ENCODE data around the gene MRC2.
"Not testable (repeated sequence)": the region's sequence is repeated elsewhere in the genome, so short reads cannot be mapped to it uniquely, and the experiment has no call there.

The MRC2 gene

DNA sequence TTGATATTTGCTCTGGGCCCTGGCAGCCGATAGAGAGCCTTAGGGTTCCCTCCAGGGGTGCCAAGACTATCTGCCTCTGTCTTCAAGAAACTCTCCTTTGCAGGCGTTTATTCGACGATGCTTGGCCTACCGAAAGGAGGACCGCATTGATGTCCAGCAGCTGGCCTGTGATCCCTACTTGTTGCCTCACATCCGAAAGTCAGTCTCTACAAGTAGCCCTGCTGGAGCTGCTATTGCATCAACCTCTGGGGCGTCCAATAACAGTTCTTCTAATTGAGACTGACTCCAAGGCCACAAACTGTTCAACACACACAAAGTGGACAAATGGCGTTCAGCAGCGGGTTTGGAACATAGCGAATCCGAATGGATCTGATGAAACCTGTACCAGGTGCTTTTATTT lies 15.2 kb upstream of the MRC2 start:
- not testable (repeated sequence) for DNase-seq

DNA sequence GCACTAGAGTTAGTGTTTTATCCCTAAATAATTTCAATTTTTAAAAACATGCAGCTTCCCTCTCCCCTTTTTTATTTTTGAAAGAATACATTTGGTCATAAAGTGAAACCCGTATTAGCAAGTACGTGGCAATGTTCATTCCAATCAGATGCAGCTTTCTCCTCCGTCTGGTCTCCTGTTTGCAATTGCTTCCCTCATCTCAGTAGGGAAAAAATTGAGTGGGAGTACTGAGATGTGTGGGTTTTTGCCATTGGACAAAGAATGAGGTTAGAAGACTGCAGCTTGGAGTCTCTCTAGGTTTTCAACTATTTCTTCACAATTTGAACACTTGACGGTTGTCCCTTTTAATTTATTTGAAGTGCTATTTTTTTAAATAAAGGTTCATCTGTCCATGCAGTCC lies 14.4 kb upstream of the MRC2 start:
- peak; percentile 47 for DNase-seq

DNA sequence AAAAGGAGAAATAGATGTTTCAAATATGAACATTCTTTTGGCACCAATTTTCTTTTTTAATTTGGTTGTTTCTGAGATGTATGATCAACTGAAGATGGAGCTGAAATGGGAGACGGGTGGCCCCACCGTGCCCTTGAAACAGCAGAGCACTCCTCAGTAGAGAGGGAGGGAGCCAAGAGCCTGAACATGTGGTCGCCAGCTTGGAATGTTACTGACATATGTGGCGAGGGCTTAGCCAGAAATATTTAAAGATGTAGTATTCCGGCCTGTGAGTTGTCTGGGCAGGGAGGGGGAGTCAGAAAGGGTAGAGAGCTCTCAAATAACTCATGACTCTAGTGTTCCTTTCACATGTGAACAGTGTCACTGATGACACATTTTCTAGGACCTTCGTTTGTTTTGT lies 13.3 kb upstream of the MRC2 start:
- peak; percentile 96 for DNase-seq

DNA sequence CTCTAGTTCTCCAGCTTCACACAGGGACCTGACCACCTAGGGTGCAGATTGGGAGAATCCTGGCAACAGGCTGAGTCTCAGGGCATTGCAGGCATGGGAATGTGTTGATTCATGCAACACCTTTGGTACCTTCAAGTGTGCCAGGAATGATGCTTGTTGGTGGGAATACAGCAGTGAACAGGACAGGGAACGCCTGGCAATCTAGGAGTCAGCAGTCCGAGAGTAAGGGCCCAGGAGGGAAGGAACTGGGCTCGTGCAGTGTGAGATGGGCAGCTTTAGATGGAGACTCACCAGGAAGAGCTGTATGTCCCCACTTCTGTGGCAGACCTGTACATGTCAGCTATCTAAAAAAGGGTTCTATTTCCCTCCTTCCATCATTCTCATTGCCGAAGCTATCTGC lies 12.0 kb upstream of the MRC2 start:
- no peak for DNase-seq

DNA sequence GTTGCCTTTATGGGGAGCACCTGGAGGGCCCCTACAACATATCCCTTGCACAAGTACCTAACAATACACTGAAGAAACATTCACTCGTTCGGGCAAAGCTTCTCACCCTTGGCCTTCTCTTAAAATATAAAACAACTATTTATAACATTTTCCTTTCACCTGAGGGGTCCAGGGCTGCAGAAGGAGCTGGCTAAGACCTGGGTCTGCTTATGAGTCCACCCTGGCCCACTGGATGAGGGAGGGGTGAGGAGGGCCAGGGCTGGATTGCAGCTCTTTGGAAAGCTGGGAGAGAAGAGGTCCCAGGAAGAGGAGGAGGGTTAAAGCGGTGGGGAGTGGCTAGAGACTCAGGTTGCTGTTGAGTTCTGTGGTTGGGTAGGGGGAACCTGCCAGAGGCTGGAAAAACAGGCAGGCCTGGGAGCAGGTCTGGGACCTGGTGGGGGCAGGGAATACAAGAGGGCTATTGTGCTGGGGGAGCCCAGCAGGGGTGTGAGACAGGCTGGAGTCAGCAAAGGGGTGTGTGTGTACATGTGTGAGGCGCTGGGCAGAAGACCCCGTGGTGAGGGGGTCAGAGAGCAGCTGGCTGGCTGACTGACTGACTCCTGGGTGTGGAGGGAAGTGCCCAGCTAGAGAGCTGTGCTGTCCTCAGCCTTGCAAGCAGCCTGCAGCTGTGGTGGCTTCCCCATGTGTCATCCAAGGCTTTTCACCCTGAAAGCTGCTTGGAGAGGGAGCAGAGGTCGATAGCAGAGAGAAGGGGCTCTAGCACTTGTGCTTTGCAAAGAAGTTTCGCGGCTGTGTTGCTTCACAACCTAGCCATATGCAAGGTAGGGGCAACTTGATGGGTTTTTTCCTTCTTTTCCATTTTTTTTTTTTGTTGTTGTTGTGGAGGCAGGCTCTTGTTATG lies 10.2 kb upstream of the MRC2 start:
- DNase-seq, result no peak

DNA sequence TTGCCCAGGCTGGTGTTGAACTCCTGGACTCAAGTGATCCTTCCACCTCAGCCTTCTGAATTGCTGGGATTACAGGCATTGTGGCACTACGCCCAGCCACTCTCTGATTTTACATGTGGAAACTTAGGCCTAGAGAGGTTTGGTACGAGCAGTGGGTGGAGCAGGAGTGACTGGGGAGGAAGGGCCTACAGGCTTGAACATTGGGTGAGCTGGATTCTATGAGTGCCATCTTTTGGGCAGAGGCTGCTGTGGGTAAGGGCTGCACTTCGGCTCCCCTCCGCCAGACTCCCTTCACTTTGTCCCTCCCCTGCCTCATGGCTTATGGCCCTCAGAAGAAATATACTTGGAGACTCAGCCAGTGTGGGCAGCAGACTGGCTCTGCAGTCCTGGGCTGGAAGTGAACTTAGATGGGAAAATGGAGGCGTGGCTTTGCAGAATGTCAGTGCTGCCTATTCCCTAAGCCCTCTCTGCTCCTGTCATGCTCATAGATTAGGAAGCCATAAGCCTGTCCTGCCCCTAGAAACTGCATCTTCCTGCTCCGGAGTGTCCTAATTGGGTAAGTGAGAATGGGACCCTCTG lies 9.5 kb upstream of the MRC2 start:
- peak; percentile 62 for DNase-seq

DNA sequence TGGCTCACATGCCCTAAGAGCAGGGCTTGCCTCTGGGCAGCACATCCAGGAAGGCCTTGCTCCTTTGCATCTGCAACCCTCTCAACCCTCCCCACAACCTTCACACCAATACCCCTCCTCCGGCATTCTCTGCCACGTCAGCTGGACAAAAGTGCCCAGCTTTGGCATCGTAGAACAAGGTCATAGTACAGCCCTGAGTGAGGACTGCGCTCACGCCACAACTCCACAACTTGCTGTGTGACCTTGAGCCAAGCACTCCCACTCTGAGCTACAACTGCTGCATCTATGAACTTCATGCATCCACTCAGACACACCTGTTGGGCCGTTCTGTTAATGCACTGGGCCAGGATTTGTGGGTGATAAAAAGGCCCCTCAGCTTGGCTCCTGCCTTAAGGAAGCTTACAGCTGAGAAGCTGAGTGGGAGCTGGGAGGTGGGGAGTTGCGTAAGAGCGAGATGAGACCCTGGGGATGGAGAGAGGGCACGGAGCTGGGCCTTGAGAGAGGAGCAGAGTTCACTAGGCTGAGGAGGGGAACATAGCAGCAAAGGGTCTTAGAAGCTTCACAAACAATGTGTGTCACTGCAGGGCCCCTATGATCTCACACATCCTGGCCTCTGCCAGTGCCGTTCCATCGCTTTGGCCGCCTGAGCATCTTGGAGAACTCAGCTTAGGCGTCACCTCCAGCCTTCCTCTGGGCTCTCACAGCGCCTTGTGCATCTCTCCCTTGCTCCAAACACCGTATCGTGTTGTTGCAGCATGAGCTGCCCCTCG lies 8.6 kb upstream of the MRC2 start:
- DNase-seq, result no peak

DNA sequence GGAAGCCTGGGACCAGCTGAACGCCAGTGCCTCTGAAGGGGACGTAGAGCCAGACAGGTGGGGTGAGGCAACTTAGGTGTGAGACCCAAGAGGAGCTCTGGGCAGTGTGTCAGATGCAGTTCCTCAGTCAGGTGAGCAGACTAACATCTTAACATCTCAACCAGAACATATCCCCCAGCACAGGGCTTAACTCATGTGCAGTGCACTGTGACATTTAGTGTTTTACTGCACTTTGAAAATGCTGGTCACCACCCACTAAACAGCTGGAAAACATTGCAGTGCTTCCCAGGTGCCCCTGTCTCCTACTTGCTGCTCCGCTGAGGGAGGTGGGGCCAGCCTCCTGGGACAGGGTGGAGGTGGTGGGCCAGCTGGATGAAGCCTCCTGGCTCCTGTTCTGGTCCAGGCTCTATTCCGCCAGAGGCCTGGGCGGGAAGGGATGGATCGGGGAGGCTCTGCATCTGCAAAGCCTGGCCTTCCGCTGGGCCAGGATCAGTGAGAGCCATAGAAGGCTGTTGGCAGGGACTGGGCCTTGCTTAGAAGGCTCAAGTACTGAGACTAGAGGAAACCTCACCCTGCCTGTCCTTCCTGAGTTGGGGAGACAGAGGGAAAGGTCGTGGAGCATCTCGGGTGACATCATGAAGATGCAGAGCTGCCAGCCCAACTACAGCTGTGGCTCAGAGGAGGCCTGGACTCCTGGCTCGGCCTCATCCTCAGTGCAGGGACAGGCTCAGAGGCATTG lies 7.9 kb upstream of the MRC2 start:
- DNase-seq, result no peak

DNA sequence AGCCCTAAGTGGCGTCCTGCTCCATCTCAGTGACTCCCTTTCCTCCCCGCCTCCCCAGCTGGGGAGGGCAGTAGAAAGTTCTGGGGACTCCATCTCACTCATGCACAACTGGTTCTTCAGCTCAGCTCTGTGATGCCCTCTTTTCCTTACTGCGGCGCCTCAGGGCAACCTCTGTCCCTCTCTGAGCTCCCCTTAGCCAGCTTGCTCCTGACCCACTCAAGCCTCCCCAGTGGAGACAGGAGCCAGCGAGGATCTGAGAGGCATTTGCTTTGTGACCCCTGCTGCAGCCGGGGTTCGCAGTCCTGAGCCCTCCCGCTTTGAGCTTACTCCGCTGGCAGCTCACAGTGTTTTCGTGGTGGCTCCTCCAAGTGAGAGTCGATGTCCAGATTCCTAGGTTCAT lies 6.2 kb upstream of the MRC2 start:
- DNase-seq, result no peak

DNA sequence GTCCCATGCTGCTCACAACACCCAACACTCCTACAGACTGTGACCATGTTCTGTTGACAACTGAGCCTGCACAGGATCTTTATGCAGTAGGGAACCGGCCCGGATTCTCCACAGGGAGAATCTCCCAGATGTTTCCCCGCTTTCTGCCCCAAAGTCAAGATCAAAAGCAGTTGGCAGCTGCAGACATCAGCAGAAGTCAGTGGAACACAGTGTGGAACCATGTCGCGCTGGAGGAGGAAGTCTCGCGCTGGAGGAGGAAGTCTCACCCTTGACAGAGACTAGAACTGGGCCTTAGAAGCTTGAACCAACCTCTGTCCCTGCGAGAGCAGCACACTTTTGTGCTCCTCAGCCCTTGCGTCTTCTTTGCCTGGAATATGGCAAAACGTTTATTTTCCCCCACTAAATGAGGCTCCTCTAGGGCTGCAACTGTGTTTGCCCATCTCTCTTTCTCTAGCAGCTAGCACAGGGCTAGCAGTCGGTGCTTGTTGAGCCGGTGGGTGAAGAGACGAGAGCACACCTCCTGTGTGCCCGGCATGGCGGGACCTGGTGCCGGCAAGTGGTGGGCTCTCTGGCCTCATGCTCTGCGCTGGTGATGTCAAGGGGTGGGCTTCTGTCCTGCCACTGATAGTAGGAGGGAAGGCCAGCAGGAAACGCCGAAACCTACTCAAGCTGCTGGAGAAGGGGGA lies 2.1 kb upstream of the MRC2 start:
- no peak for DNase-seq

DNA sequence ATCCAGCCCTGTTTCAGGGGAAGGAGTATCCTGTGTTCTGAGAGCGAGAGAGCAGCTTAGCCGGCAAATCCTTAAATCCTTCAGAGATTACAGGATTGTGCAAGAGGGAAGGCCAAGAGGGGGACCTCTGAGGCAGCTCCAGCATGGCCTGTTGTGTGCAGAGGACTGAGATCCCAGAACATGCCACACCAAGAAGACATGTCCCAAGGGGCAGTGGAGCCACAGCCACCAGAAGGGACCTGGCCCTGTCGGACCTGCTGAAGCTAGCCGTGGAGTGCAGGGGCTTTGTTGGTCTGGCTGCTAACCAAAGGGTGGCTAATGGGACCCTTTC lies 1.6 kb upstream of the MRC2 start:
- no peak for DNase-seq

DNA sequence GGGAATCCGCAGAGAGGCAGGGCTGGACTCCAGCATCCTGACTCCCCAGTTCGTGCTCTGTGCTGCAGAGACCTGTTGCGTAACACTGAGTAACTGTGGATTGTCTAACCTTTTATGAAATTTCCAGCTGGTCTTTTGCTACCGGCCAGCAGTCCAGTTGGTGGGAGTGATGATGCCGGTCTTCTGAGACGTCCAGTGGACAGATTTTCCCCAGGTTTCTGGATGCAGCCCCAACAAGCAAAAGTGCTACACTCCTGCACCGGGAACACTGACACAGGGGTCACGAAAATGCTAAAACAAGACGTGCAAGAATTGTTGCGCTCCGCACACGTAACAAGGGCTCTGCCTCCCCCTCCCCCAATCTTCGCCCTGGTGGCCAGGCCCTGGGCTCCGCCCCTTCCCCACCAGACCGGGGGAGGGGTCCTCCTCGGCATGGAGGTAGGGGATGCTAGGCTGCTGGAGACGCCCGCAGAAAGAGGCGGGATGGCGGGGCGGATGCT lies 701 bp upstream of the MRC2 start:
- peak; percentile 79 for DNase-seq

DNA sequence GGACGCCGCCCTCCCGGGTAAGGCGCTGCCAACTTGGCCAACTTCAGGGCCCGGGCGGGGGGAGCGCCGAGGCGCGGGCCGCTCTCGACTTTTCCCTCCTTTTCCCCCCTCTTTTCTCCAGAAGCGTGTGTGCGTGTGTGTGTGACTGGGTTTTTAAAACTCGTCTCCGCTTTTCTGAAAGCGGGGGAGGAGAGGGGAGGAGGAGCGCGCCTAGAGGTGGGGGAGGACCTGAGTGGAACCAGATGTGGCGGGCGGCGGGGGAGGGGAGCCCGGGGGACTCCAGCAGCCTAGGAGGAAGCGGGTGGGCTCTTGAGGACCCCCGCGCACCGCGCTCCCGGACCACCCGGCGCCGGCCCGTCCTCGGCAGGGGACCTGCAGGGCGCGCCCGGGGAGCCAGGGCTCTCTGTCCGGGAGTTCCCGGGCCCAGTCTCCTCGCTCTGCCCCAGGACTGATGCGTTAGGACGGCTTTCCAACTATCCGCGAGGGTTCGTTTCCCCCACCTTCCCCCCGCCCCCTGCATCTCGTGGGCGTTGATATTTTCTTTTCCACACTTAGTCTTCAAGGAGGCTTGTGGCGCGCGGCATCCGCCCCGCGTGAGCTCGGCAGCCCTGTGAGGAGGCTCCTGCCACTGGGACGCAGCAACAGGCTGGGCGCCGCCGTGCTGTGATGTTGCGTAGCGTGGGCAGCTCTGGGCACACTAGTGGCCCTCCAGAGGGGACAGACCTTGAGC lies 599 bp downstream of the MRC2 start:
- peak; percentile 91 for DNase-seq

DNA sequence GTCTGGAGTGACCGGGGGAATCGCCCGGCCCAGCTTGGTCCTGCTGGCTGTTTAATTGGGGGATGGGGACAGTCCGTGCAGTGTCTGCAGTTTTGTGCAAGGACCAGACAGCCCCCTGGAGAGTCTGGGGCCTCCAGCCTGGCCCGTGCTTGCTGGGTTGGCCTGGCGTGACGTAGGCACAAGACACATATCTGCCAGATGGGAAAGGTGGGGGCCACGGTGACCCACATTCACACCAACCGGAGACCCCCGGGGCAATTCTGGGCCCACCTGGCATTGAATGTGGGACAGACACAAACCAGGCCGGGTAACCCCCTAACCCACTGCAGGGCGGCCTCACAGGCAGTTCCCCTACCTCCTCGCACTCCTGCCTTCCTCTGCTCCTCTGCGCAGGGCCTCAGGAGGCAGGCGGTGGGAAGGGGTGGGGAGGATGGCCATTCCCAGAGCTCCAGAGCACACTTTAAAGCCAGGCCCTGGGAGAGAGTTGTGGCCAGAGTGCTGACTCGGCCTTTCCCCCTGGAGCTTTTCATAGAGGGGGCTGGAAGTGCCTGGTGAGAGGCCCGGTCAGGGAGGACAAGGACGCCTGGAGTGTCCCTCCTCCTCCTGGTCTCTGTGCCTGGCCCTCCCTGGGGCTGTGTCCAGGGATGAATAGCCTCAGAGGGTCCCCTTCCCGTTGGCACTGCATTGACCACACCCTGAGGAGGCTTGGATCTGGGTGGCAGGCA lies 1.5 kb downstream of the MRC2 start:
- peak; percentile 80 for DNase-seq

DNA sequence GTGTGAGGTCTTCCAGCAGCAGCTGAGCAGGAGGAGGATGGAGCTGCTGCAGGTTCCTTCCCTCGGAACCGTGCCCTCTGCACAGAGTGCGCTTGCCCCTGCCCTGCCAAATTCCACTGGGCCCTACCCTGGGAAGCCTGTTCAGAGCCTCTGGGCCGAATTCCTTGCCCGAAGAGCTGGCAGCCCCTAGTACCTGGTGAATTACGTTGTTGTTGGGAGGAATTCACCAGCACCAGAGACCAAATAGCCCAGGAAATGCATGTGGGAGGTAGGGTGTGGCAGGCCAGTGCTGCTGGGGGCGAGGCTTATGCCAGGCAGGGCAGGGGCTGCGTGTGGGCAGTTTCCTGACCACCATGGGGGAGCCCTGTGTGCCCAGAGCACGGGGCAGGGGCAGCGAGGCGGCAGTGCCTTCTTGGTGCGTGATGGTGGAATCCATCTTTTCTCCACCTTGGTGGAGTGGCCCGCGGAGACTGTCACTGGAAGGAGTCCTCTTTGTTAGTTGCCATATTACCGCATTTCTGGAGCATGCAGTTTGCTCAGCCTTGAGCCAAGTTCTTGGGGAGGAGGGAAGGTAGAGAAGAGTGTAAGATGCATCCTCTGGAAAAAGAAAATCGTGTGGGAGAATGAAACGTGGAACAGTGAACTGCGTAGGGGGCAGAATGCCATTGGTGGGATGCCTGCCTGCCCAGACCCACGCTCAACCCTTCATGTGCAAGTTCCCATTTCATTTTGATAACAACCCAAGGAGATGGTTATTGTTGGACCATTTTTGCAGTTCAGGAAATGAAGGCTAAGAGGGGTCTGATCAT lies 2.3 kb downstream of the MRC2 start:
- no peak for DNase-seq

DNA sequence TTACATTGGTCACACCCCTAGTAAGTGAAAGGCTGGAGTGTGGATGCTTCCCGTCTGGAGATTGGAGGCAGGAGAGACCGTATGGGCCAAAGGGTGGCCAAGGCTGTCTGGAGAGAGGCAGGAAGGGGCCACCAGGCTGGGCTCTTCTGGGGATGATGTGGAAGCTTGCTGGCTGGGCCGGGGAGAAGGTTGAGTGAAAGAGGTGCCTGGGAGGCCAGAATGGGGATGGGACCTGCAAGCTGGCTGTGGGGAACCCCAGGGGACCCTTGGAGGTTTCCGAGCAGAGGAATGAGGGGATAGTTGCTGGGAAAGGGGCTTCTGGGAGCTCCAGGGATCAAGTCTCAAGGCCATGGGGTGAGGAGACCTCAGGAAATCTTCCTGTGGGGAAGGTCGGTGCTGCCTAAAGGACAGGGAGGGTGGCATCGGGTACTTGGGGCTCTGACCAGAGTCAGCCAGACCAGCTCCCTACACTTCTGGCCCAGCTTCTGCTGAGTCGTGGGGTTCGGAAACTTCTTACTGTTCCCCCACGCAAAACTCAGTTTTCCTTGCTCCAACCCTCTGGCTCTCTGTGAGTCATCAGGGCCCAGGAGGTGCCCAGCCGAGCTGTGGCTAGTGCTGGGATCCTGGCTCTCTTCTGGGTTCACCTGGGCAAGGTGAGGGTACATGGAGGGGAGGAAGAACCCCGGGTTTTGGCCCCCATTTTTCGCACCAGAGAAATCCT lies 3.1 kb downstream of the MRC2 start:
- DNase-seq, result no peak

DNA sequence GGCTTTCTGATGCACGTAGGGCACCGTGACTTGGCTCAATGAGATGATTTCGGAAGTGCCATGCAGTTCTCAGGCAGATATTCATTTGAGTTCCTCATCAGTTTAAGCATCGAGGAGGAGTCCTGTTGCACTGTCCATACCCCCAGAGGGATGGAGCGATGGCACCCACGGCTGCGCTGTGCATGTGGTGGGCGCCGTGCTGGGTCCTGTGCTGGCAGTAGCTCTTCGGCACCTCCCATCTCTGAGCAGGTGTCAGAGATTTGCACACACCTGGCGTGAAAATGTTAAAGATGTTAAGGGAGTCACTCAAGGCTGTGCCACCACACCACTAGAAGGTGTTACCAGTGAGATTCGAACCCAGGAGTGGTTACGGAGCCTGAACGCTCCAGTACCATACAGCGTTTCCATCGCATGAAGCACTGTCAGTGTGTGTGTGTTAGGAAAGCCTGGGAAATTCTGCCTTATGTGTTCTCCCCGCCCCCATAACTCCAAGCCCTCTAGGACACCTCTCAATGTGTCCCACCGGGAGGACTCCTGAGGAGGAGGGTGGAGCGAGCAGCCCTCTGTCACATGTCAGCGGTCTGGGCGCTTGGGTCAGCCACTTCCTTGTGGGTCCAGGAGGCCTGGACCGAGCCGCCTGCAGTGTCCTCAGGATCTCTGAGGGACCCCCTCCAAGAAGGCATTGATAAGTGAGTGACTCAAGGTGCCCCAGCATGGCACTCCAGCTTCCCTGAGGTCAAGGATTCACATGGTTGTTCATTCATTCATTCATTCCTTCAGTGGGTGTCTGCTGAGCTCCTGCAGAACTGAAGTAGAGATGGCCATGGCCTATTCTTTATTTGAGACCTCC lies 3.8 kb downstream of the MRC2 start:
- no peak for DNase-seq
